ENCODE measurements around the gene ZNF727. TPM values are rescaled to one million over a fixed set of nuclear protein-coding genes. Genes with fewer than 3 reads are reported as not detected.
"Not testable (repeated sequence)": the region's sequence is repeated elsewhere in the genome, so short reads cannot be mapped to it uniquely, and the experiment has no call there.

The ZNF727 gene
- total RNA-seq, 1 donor from 2014 or later: not detected

DNA sequence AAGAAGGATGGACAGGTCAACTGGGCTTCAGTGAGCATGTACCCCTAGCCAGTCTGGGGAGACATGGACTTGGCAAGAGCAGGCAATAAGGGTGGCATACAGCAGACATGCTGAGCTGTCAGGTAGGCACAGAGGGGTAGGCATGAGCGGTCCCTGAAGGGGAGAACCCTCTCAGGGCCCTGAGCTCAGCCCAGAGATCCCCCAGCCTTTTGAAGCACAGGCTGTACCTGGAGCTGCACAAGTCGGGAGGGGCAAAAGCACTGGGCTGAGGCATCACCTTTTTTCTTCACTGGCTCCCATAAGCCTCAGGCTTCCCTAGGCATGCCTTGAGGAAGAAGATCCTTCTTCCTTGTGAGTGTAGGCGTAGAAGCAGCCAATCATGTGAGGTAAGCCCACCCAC is 42.3 kb downstream of the ZNF727 start:
- no peak overlapping the region for H3K4me3 ChIP-seq (ENCODE audit: low read depth, low read length)
- TF ChIP-seq, protein P1, sequence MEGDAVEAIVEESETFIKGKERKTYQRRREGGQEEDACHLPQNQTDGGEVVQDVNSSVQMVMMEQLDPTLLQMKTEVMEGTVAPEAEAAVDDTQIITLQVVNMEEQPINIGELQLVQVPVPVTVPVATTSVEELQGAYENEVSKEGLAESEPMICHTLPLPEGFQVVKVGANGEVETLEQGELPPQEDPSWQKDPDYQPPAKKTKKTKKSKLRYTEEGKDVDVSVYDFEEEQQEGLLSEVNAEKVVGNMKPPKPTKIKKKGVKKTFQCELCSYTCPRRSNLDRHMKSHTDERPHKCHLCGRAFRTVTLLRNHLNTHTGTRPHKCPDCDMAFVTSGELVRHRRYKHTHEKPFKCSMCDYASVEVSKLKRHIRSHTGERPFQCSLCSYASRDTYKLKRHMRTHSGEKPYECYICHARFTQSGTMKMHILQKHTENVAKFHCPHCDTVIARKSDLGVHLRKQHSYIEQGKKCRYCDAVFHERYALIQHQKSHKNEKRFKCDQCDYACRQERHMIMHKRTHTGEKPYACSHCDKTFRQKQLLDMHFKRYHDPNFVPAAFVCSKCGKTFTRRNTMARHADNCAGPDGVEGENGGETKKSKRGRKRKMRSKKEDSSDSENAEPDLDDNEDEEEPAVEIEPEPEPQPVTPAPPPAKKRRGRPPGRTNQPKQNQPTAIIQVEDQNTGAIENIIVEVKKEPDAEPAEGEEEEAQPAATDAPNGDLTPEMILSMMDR (conservative IDR thresholded peaks at IDR 0.05; ENCODE audit: low read depth, low read length): no peak
- no peak for DNase-seq (ENCODE audit: low read depth)

DNA sequence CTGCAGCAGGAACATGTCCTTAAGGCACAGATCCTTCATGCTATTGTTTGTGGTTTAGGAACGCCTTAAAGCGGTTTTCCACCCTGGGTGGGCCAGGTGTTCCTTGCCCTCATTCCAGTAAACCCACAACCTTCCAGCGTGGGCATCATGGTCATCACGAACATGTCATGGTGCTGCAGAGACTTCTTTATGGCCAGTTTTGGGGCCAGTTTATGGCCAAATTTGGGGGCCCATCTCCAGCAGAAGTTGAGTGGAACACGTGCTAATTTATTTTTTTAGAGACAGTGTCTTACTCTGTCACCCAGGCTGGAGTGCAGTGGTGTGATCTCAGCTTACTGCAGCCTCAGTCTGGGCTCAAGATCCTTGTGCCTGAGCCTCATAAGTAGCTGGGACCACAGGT is 43.6 kb downstream of the ZNF727 start:
- not testable (repeated sequence) for DNase-seq (ENCODE audit: low read depth); H3K4me3 ChIP-seq (ENCODE audit: low read depth, low read length)

Other genes with a start within 250 kb of the ZNF727 start
- gene ZNF722, start 46.6 kb upstream of the ZNF727 start, total RNA-seq: not detected in 2 replicates
- gene ZNF735, start 161.8 kb downstream of the ZNF727 start, total RNA-seq: not detected in 2 replicates
- gene ZNF679, start 183.0 kb downstream of the ZNF727 start, total RNA-seq: not detected in 2 replicates

All from epithelial cell of proximal tubule (primary cell).